HCT116 (cell line): Measurements from ENCODE around the gene COL4A4. TPM values are rescaled to one million over a fixed set of nuclear protein-coding genes. Genes with fewer than 3 reads are reported as not detected.

ENCODE experiments used
- ATAC-seq: fragments of 200-7000 bp; cut with Tn5 transposase; 2 replicates; pipeline ENCODE4 v1.9.1; 2020; ENCODE audit warnings: mild to moderate bottlenecking, moderate library complexity
- BruUV-seq: library from RNA; stranded (reverse); fragments of 400-500 nt; replicated peaks from 2 replicates; lab custom pipeline; 2021; lab: Mats Ljungman, UMichigan
- CTCF ChIA-PET: fragments of 300-600 bp; sonication (Branson Sonifier 250); formaldehyde crosslinking; loops from one replicate; lab custom pipeline; 2021; ENCODE audit warnings: antibody characterized with exemption; lab: Charles Lee
- POLR2A ChIA-PET: fragments of 300-600, 350-600 bp; sonication (Branson Sonifier 250); formaldehyde crosslinking; loops from one replicate; lab custom pipeline; 2021; ENCODE audit warnings: antibody characterized with exemption; lab: Charles Lee
- RAD21 ChIA-PET, 2 experiments: fragments of 300-600 bp; sonication (Branson Sonifier 250); formaldehyde crosslinking; loops; one replicate each; lab custom pipeline; 2023; ENCODE audit warnings: low total read pairs in 2 of 2; ENCODE audit not compliant: uncharacterized antibody in 2 of 2, unreplicated experiment in 2 of 2, low non-redundant PET in 1 of 2; lab: Charles Lee
- DNase-seq: peaks from one replicate; pipeline ENCODE4 v3.0.0-alpha.2; 2010; ENCODE audit warnings: low read depth, low spot score
- H2AFZ ChIP-seq: fragments of 200-600 bp; shearing (Covaris generic), sonication (generic); 2 replicates; pipeline ENCODE4 v1.6.1; 2017; ENCODE audit warnings: low read depth, mixed run types, mixed read lengths, antibody characterized with exemption, low read length; ENCODE audit not compliant: poor library complexity, severe bottlenecking
- H3K27ac ChIP-seq: 2 replicates; pipeline ENCODE4 v1.5.1; 2012; ENCODE audit warnings: low read depth, low read length
- H3K27me3 ChIP-seq: fragments of 200-600 bp; sonication (generic); 2 replicates; pipeline ENCODE4 v1.6.1; 2016; ENCODE audit warnings: mixed run types, low read length, mixed read lengths; ENCODE audit not compliant: insufficient read depth
- H3K36me3 ChIP-seq, 2 experiments: fragments of 200-500 bp in 1 of 2; fragments of 200-600 bp in 1 of 2; sonication (Bioruptor generic) in 1 of 2; sonication (generic) in 1 of 2; 2 replicates each; pipeline versions ENCODE4 v1.5.1 to v1.6.1; 2014 to 2016; ENCODE audit warnings: low read length in 2 of 2, inconsistent platforms in 1 of 2, mixed read lengths in 1 of 2, mixed run types in 1 of 2; ENCODE audit not compliant: insufficient read depth in 2 of 2, control insufficient read depth in 1 of 2
- H3K4me1 ChIP-seq, 2 experiments: fragments of 200-600 bp in 1 of 2; sonication (generic) in 1 of 2; 2 replicates each; pipeline versions ENCODE4 v1.5.1 to v1.6.1; 2012 to 2017; ENCODE audit warnings: low read length in 2 of 2, inconsistent platforms in 1 of 2, mild to moderate bottlenecking in 1 of 2, mixed read lengths in 1 of 2, mixed run types in 1 of 2, moderate library complexity in 1 of 2; ENCODE audit not compliant: insufficient read depth in 2 of 2, control insufficient read depth in 1 of 2
- H3K4me2 ChIP-seq: fragments of 200-600 bp; sonication (generic); 2 replicates; pipeline ENCODE4 v1.6.1; 2017; ENCODE audit warnings: mixed run types, low read length, mixed read lengths
- H3K4me3 ChIP-seq, 2 experiments: fragments of 200-600 bp in 1 of 2; sonication (generic) in 1 of 2; replicated peaks in 1 of 2; 2 replicates each; pipeline ENCODE4 v1.5.1; 2011 to 2016; ENCODE audit warnings: low read length in 2 of 2, control low read depth in 1 of 2, low read depth in 1 of 2, mild to moderate bottlenecking in 1 of 2, mixed read lengths in 1 of 2, mixed run types in 1 of 2
- H3K79me2 ChIP-seq: fragments of 200-600 bp; sonication (generic); 2 replicates; pipeline ENCODE4 v1.6.1; 2017; ENCODE audit warnings: mild to moderate bottlenecking, mixed run types, low read length, moderate library complexity, mixed read lengths; ENCODE audit not compliant: insufficient read depth
- H3K9ac ChIP-seq: fragments of 200-600 bp; sonication (generic); 2 replicates; pipeline ENCODE4 v1.6.1; 2016; ENCODE audit warnings: low read length, mixed read lengths
- H3K9me2 ChIP-seq: fragments of 200-600 bp; sonication (generic), shearing (Covaris generic); 2 replicates; pipeline ENCODE4 v1.6.1; 2017; ENCODE audit warnings: mixed run types, mild to moderate bottlenecking, moderate library complexity; ENCODE audit not compliant: insufficient read depth
- H3K9me3 ChIP-seq, 2 experiments: fragments of 200-500 bp in 1 of 2; fragments of 200-600 bp in 1 of 2; sonication (Bioruptor generic) in 1 of 2; sonication (generic) in 1 of 2; 2 replicates each; pipeline ENCODE4 v1.6.1; 2014 to 2017; ENCODE audit warnings: low read length in 2 of 2, mixed read lengths in 2 of 2, inconsistent platforms in 1 of 2, low read depth in 1 of 2, mild to moderate bottlenecking in 1 of 2, mixed run types in 1 of 2, moderate library complexity in 1 of 2; ENCODE audit not compliant: control insufficient read depth in 1 of 2, insufficient read depth in 1 of 2
- H4K20me1 ChIP-seq: fragments of 200-600 bp; sonication (generic), shearing (Covaris generic); 2 replicates; pipeline ENCODE4 v1.6.1; 2017; ENCODE audit warnings: mixed run types, mild to moderate bottlenecking, moderate library complexity; ENCODE audit not compliant: insufficient read depth
- CBX3 ChIP-seq: IDR thresholded peaks from 2 replicates; pipeline ENCODE4 v1.6.1; 2012; ENCODE audit warnings: low read depth
- CEBPB ChIP-seq: IDR thresholded peaks from 2 replicates; pipeline ENCODE4 v1.6.1; 2012; ENCODE audit warnings: low read depth
- CTCF ChIP-seq, 3 experiments: fragments of 200-600 bp in 1 of 3; sonication (generic) in 1 of 3; IDR thresholded peaks in 2 of 3; conservative IDR thresholded peaks in 1 of 3; 2 replicates each; pipeline ENCODE4 v1.5.1; 2012 to 2017; ENCODE audit warnings: low read depth in 2 of 3, low read length in 2 of 3, antibody characterized with exemption in 1 of 3, borderline replicate concordance in 1 of 3, control low read depth in 1 of 3, mild to moderate bottlenecking in 1 of 3, mixed read lengths in 1 of 3, mixed run types in 1 of 3, moderate library complexity in 1 of 3; ENCODE audit not compliant: insufficient read depth in 1 of 3
- ELF1 ChIP-seq: IDR thresholded peaks from 2 replicates; pipeline ENCODE4 v1.6.1; 2012; ENCODE audit warnings: low read depth, borderline replicate concordance
- EZH2phosphoT487 ChIP-seq: fragments of 200-600 bp; IDR thresholded peaks from 2 replicates; pipeline ENCODE4 v1.6.1; 2018; ENCODE audit warnings: antibody characterized with exemption, borderline replicate concordance
- RAD21 ChIP-seq: IDR thresholded peaks from 2 replicates; pipeline ENCODE4 v1.6.1; 2012; ENCODE audit warnings: low read depth, mild to moderate bottlenecking
- SIN3A ChIP-seq: IDR thresholded peaks from 2 replicates; pipeline ENCODE4 v1.6.1; 2012; ENCODE audit warnings: low read depth
- SRF ChIP-seq: IDR thresholded peaks from 2 replicates; pipeline ENCODE4 v1.6.1; 2012; ENCODE audit warnings: low read depth
- YY1 ChIP-seq: IDR thresholded peaks from 2 replicates; pipeline ENCODE4 v1.6.1; 2011; ENCODE audit warnings: low read length, low read depth, moderate library complexity, mild to moderate bottlenecking; ENCODE audit not compliant: insufficient replicate concordance; ENCODE audit errors: extremely low read depth
- ZFX ChIP-seq: fragments of 450-650 bp; IDR thresholded peaks from 2 replicates; pipeline ENCODE4 v1.6.1; 2017
- intact Hi-C: fragments of 100-400 bp; cut with micrococcal nuclease; formaldehyde crosslinking; loops from 2 replicates; pipeline ENCODE4 v1.10.0; 2022
- total RNA-seq: library from RNA; stranded (reverse); gene quantifications from one replicate; pipeline ENCODE4 v1.2.1, GENCODE V29; 2021; ENCODE audit not compliant: unreplicated experiment

Gene COL4A4
- total RNA-seq, 1 experiment from 2014 or later = 5.9 TPM

DNA sequence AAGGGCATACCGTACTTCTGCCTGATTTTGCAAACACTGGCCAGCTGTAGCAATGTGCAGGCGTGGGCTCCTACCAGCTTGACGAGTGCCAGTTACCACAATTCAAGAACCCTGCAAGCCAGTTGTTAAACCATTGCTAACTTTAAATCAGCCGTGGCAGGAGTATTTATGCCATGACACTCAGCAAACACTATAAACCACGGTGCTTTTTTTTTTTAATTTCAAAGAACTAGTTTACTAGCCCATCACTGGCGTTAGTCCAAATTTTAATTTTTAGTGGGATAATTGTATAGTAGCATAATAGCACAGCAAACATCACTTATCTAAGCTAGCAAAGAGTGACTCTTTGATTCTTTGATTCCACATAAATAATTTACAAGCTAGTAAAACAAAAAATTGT, 111.1 kb downstream of the COL4A4 start:
- Histone ChIP-seq H3K9me2 (no peaks in the 10 kb centered on the region), H2AFZ (no peak overlapping the region), H3K27me3 (no peaks in the 10 kb centered on the region), H3K9ac (no peak overlapping the region), H3K4me3 (no peak overlapping the region), H3K4me1 (no peaks in the 10 kb centered on the region), H3K4me2 (no peak overlapping the region), H3K9me3 (no peaks in the 10 kb centered on the region), H3K27ac (no peak overlapping the region), H3K79me2 (no peaks in the 10 kb centered on the region), H3K36me3 (no peaks in the 10 kb centered on the region; a peak in 1 of 4 replicates), H4K20me1 (no peaks in the 10 kb centered on the region)
- no TSS peak for BruUV-seq
- CTCF ChIA-PET = no interaction called here
- RAD21 ChIA-PET = no interaction called here
- TF ChIP-seq SIN3A (no peak), ELF1 (no peak), CEBPB (no peak), RAD21 (no peak), YY1 (no peak), SRF (no peak), CBX3 (no peak), EZH2phosphoT487 (no peak), ZFX (no peak)
- DNase-seq = no peak
- intact Hi-C loops = no loop called here
- POLR2A ChIA-PET = no interaction called here
- ATAC-seq = no peak

GRCh38 chr2:227043981-227044380, 120.0 kb downstream of the COL4A4 start:
- H3K4me1 ChIP-seq = no peaks in the 10 kb centered on the region
- ATAC-seq (no peak), DNase-seq (no peak)
- ChIA-PET CTCF (no interaction called here), POLR2A (no interaction called here), RAD21 (no interaction called here)
- no peaks in the 10 kb centered on the region for H3K9me2 ChIP-seq
- TF ChIP-seq CTCF (IDR thresholded peaks at IDR 0.05 in 2 of 3, conservative IDR thresholded peaks at IDR 0.05 in 1 of 3; ENCODE audit: borderline replicate concordance in 1 of 3, insufficient read depth in 1 of 3, low read depth in 2 of 3, low read length in 2 of 3) = no peak
- intact Hi-C loops = no loop called here
- no peaks in the 10 kb centered on the region for H4K20me1 ChIP-seq
- H3K36me3 ChIP-seq = no peaks in the 10 kb centered on the region
- H3K9ac ChIP-seq = no peak overlapping the region
- no peaks in the 10 kb centered on the region for H3K27me3 ChIP-seq
- no peak overlapping the region for H2AFZ ChIP-seq
- H3K79me2 ChIP-seq = no peaks in the 10 kb centered on the region
- no peak overlapping the region for H3K27ac ChIP-seq
- no peak overlapping the region for H3K4me3 ChIP-seq
- no peaks in the 10 kb centered on the region for H3K9me3 ChIP-seq
- no peak overlapping the region for H3K4me2 ChIP-seq
- no TSS peak for BruUV-seq
